ENCODE data around the gene PHLDB3.
A peak's percentile ranks its signal among the peaks of the same experiment; 100 is the strongest.

PHLDB3 gene

DNA sequence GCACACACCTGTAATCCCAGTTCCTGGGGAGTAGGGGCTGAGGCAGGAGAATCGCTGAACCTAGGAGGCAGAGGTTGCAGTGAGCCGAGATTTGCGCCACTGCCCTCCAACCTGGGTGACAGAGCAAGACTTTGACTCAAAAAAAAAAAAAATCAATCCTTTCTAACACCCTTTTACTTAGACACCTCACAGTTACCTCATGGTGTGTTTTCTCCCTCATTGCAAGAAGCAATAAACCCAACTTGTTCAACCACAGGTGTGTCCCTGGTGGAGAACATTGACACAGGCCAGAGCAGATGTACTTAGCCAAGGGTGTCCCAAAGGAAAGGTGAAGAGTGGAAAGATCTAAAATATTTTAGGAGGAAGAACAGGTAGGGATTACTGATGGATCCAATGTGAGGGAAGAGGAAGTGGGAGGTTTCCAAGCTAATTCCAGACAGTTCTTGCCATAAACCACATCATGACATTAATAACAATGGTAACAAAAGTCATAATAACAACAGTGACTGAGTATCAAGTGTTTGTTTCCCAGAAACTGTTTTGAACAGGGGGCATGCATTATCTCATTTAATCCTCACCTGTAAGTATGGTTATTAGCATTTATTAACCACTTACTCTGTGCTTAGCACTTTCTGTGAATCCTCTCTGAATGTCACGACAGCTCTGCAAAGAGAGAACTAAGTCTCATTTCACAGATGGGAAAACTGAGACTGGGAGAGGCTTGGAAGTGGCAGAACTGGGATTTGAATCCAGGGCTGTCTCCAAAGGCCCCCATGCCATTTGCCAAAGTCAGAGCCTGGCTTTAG, 36.0 kb downstream of the PHLDB3 start:
- FAIRE-seq, result no peak

DNA sequence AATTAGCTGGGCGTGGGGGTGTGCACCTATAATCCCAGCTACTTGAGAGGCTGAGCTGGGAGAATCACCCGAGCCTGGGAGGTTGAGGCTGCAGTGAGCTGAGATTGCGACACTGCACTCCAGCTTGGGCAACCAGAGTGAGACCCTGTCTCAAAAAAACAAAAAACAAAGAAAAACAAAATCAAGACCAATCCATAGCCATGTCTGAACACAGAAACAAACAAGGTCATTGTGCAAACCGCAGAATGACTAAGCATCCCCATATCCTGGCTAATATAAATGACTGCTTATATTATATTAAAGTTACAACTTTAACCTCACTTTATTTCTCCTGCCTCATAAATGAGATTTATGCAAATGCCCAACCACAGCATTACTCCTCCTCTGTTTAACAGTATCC, 36.8 kb downstream of the PHLDB3 start:
- DNase-seq (ENCODE audit: low spot score), result peak; percentile 38
- FAIRE-seq, result no peak

More for the DNA sequence above, 36.0 kb downstream of the PHLDB3 start:
- DNase-seq (ENCODE audit: low spot score), result no peak

DNA sequence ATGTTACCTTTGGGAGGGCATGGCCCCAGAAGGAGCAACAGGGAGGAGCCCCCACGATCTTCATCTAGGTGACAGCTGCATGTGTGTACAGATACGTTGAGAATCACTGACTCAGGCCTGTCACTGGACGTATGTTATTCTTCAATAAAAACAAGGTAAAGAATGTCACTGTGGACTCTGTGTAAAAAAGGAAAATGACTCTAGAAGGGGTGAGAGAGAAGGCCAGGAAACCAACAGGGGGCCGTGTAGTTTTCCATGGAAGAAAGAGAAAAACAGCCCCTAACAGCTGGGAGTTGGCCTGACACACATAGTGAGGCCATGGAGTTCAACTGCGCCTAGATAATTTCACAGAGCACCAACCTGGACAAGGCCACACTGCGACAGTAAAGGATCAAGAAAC, 37.3 kb downstream of the PHLDB3 start:
- no peak for FAIRE-seq
- DNase-seq (ENCODE audit: low spot score), result no peak

DNA sequence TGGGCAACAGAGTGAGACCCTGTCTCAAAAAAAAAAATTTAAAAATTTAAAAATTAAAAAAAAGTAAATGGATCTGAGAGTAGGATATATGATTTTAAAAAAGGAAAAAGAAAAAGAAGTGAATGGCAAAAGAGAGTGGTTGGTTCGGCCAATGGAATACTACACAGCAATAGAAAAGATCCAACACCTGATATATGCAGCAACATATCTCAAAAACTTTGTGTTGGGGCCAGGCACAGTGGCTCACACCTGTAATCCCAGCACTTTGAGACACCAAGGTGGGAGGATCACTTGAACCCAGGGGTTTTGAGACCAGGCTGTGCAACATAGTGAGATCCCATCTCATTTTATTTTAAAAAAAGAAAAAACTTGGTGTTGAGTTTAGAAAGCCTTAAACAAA, 37.8 kb downstream of the PHLDB3 start:
- FAIRE-seq (no peak), DNase-seq (ENCODE audit: low spot score) (no peak)

DNA sequence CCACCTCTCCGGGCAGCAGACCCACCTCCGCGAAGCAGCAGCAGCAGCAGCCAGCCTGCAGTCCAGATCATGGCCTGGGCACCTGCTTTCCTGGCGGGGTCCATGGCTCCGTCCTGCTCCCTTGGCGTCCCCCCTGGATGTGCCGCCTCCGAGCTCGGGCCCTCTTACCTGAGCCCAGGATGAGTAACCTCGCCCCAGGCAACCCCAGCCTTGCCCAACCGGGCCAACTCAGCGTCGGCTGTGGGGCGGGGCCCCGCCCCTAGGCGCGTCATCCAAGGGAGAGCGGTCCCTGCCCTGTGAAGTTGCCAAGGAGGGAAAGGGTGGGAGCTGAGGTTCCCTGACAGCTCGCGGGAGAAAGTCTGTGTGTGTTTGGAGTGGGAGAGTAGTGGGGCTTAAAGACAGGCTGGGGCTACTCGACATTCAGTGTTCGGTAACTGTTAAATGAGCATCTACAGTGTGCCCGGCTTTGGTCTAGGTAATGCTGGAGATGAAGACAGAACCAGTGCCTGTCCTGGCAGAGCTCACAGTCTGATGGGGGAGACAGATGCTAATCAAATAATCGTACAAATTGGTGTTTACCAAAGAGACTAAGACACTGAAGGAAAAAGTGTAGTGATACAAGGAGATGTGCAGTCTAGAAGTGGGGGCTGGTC, 39.0 kb downstream of the PHLDB3 start, which contains the start of gene LYPD3:
LYPD3 (minus strand) TSS at position 141 of the 653 bp plus-strand sequence; CDS start at position 104, 37 bp downstream.
- no peak for DNase-seq (ENCODE audit: low spot score)
- no peak for FAIRE-seq

DNA sequence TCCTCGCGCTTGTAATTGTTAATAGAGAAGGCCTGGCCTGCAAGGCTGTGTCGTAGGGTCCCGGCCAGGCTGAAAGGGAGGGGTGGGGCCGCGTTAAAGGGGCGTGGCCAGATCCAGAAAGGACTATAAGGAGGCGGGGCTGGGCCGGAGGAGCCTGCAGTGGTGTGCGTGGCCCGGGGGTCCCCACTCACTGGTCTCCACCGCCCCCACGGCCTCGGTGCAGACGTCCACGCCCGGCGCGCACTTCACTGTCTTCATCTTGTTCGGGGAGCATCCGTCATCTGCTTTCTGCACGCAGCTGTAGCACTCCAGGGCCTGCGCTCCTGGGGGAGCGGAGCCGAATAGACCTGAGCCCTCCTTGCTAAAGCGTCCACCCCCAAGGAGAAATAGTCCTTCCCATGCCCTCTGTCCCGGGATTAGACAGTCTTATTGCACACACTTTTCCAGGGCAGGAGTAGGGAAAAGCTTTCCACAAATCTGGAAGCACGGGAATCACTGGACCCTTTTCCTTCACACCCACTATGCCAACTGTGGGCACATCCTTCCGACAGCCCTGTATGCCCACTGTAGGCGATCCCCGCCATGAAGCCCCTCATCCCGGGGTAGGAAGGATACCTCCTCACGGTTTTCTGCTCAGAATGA, 40.3 kb downstream of the PHLDB3 start:
- no peak for FAIRE-seq
- DNase-seq (ENCODE audit: low spot score), result peak; percentile 77

DNA sequence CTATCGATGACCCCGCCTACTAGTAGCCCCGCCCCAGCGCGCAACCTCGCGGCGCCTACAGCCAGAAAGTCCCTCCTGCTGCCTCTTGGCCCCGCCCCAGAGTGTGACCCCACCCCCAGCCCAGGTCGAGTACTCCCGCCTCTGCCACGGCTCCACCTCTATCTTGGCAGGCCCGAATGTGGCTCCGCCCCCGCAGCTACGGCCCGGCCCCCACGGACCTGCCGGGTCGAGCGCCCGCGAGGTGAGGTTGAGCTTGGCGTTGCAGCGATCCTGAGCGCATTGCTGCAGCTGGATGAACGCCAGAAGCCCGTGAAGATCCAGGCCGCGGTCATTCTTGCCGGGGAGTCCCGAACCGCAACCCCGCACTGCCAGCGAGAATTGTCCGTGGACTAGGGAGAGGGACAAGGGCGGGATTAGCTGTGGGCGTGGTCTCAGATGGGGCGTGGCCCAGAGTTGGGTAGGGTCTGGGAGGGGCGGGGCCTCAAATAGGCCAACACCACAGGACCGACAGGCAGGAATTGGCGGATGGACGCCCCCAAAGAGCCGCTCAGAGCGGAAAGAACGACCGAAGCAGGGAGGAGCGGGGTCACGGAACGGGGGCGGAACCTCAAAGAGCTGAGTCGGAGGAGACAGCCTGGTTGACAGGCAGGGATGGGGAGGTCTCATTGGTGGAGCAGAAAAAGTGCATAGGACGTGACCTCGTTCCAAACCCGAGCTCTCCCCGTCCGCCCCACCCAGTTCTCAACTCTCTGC, 41.0 kb downstream of the PHLDB3 start:
- DNase-seq (ENCODE audit: low spot score) (peak; percentile 98), FAIRE-seq (peak; percentile 20)

DNA sequence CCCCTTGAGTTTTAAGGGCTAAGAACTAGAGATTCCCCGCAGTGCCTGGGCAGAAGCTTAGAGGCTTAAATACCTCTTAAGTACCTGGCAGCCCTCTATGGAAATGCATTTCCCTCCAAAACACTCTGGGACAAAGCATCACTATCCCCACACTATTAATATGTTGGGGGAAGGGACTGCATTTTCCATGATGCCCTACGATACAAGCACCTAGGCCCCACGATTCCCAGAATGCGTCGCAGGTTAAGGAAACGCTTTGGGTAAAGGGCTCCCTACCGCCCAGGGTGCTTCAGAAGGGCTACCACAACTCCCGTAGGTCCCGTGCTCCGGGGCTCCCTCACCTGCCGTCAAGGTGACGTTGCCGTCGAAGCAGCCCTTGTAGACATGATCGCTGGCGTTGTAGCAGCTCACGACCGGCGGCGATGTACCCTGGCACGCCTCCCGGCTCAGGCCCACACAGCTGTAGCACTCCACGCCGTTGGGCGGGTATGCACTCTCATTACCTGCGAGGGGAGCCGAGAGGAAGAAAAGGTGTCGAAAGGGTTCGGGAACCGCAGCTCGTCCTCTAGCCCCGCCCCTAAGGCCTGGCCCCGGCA, 41.7 kb downstream of the PHLDB3 start:
- FAIRE-seq, result no peak

DNA sequence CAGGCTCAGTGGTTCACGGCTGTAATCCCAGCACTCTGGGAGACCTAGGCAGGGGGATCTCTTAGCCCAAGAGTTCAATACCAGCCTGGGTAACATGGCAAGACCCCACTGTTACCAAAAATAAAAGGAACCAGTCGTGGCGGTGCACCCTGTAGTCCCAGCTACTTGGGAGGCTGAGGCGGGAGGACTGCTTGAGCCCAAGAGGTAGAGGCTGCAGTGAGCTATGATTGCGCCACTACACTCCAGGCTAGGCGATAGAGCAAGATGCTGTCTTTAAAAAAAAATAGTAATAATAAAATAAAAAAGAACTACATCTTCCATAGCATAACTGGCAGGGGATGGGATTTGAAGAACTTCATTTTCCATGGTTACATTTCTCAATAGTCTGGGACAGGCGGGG, 42.2 kb downstream of the PHLDB3 start:
- FAIRE-seq (no peak), DNase-seq (ENCODE audit: low spot score) (no peak)

More for the DNA sequence above, 41.7 kb downstream of the PHLDB3 start:
- no peak for DNase-seq (ENCODE audit: low spot score)

DNA sequence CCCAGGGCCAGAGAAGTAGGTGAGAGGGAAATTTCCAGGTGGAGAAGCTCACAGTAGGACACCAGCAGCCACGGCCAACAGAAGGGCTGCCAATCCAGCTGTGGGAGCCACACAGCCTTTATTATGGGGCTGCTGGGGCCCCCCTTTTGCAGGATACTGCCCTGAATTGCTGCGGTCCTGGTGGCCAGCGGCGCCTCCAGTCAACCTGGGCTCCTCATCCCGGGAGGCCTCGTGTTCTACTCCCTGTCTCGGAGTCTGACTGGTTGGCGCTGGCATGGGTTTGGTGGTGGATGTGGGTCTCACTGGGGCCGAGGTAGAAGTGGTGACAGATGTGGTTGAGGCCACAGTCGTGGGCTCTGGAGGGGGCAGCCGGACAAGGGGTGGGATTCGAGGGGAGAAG, 43.2 kb downstream of the PHLDB3 start:
- DNase-seq (ENCODE audit: low spot score) (no peak), FAIRE-seq (no peak)

DNA sequence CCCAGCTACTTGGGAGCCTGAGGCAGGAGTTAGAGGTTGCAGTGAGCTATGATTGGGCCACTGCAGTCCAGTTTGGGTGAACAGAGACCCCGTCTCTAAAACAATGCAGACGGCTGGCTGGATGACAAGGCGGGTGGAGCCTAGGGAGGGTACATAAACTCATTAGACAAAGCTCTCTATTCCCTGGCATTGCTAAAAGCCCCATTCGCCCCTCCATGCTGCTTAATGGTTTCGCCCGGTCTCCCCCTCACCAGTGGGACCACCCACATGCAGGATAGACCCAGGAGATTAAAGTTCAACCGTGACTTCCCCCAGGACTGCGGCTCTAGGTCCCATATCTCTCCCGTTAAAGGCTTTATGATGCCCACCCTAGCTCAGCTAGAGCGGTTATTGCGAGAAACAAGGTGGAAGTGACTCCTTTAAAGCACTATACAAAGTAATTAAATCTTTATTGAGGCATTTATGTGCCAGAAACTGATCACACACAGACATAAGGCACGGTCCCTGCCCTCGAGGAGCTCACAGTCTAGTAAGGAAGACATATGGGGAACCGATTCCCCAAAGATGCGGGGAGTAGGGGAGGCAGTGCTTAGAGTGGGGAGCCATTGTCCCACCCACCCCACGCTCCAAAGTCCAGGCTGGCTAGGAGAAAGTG, 44.1 kb downstream of the PHLDB3 start:
- DNase-seq (ENCODE audit: low spot score), result no peak
- FAIRE-seq, result no peak

DNA sequence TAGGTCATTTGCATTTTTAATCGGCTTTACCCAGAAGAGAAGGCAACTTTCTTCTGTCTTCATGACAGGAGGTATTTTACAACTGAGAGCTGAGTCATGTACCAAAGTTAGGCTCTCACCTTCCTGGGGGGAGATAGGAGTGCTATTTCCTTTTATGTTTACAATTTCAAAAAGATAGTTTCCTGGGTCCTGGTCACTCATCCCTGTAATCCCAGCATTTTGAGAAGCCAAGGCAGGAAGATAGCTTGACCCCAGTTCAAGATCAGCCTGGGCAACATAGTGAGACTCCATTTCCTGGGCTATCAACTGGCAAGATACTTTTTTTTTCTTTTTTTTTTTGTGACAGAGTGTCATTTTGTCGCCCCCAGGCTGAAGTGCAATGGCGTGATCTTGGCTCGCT, 46.7 kb downstream of the PHLDB3 start:
- no peak for DNase-seq (ENCODE audit: low spot score)
- no peak for FAIRE-seq

DNA sequence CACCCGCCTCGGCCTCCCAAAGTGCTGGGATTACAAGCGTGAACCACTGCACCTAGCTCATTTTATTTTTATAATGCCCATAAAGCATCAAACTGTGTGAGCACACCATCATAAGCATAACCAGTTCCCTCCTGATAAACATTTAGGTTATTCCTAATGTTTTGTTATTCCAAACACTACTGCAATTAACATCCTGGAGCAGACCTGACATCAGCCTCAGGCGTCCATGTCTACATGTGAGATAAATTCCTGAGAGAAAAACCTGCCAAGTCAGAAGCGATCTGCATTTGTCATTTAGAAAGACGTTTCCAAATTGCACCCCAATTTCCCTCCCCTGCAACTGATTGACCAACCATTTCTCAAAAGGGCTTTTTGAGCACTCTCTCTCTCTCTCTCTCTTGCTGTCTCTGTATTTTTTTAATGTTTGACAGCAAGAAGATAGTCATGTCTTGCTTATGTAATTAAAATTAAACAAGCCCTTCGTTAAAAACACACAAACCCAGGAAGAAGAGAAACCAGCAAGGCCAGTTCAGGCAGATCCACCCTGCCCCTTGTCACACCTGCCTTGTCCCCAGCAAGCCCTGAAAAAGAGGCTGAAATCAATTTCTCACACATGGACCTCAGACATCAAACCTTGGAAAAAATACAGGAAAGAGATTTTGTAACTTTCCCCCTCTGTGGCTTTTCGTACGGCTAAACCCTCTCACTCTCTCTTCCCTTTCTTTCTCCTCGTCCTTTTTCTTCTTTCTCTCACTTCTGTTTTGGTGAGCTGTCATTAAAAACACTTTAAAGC, 49.0 kb downstream of the PHLDB3 start:
- DNase-seq (ENCODE audit: low spot score) (no peak), FAIRE-seq (no peak)

DNA sequence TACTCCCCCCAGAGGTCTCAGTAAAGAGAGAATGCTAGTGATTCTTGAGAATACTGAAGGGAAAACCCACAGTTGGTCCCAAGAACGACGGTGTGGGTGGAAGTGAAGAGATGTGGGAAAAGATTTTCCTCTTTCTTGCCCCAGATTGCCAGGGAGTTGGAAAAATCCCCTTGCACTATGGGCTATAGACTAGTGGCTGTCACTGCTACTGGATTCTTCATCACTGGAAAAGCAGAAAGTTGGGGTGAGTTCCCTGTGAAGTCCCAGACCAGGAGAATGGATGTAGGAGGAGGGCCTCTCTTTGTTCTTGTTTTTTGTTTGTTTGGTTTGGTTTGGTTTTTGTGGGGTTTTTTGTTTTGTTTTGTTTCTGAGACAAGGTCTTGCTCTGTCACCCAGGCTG, 50.5 kb downstream of the PHLDB3 start:
- FAIRE-seq, result no peak
- DNase-seq (ENCODE audit: low spot score), result no peak

DNA sequence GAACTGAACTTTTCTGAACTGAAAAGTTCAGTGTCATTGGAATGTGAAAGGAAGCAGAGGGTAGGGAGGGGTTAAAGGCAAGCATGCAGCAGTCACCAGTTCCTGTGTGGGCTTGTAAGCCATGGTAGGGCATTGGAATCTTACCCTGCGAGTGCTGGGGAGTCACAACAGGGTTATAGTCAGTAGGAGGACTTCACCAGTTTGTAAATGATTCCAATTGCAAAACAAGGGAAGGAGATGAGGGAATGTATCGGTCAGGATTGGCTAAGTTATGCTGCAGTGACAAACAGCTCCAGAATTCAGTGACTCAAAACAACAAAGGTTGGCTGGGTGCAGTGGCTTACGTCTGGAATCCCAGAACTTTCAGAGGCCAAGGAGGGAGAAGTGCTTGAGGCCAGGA, 52.0 kb downstream of the PHLDB3 start:
- DNase-seq (ENCODE audit: low spot score), result no peak
- no peak for FAIRE-seq

DNA sequence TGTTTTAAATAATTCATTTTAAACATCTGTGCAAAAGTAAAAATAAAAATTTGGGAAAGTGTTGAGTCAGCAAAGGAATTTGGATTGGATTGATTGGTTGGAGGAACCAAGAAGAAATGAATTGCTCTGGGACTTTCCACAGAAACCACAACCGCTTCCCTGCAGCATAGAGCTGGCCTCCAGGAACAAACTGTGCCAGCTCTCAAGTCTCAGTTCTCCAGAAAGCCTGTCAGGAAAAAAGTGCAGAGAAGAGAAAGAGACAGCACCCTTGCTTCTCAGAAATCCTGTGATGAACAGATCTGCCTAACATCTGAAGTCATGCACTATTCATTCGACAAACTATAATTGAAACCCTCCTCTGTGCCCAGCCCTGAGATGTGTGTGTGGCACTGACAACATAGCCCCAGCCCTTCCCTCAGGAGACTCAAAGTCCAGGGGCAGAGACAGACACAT, 54.0 kb downstream of the PHLDB3 start:
- FAIRE-seq, result no peak
- no peak for DNase-seq (ENCODE audit: low spot score)

DNA sequence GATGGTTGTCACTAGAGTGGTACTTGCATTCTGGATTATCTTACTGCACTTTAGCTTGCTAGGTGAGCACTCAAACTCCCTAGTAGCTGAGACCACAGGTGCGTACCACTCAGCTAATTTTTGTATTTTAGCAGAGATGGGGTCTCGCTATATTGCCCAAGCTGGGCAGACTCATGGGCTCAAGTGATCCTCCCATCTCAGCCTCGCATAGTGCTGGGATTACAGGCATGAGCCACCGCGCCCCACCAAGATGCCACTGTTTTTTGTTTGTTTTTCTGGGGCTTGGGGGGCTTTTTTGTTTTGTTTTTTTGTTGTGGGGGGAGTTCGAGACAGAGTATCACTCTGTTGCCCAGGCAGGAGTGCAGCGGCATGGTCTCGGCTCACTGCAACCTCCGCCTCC, 56.9 kb downstream of the PHLDB3 start:
- DNase-seq (ENCODE audit: low spot score), result no peak
- no peak for FAIRE-seq

DNA sequence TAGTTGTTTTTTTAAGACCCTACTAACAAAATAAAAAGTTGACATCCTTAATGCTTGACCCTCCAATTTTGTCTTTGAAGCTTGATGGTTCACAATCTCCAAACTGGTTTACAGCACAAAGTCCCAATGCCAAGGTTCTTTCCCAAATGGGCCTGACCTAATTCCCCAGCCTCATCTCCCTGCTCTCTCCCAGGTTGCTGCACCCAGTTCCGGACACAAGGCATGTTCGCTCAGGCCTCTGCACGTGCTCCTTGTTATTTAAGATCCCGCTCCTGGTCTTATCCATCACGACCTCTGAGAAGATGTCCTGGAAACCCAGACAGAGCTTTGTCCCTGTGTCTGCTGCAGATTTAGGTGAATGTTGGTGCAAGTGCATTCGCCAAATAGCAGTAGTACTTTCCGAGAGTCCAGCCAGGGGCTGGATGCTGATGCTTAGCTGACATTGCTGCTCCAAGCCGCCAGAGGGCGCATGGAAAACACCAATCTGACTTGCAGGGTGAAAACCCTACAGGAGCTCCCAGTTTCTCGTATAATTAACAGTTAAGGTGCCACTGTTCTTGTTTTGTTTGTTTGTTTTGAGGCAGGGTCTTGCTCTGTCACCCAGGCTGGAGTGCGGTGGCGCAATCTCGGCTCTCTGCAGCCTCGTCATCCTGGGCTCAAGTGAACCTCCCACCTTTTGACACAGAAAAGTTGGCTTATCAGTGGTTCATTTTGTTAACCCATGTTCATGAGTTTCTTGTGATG, 57.6 kb downstream of the PHLDB3 start:
- DNase-seq (ENCODE audit: low spot score) (peak; percentile 76), FAIRE-seq (no peak)

DNA sequence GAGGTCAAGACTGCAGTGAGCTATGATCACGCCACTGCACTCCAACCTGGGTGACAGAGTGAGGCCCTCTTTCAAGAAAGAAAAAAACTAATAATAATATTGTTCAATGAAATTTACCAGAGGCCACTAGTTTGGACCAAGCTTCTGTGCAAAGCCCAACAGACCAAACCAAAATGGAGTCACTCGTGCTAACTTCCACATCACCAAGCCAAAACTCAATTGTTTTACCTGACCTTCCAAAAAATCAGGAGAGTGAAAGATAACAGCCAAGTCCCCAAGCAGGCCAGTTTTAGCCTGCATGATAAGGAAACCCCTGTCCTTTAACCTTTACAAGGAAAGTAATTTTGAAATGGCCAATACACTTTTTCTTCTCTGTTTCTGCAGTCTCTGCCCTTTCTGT, 59.1 kb downstream of the PHLDB3 start:
- no peak for FAIRE-seq
- no peak for DNase-seq (ENCODE audit: low spot score)

All from urothelium cell line (cell line).